ENCODE measurements around the gene SNX5.

- no peak for TF ChIP-seq CTCF (IDR thresholded peaks at IDR 0.05)
- no peak for TF ChIP-seq POLR2AphosphoS5 (IDR thresholded peaks at IDR 0.05; ENCODE audit: insufficient read depth in 1 of 2, low read depth in 1 of 2)
Observed at GRCh38 chr20:17912916-17913315, 55.7 kb downstream of the SNX5 start.
